Dedifferentiated amniotic fluid mesenchymal stem cell (primary cell): Measurements from ENCODE around the gene SYNRG.

Source experiments
- DNase-seq: peaks from one replicate; pipeline ENCODE4 v3.0.0-alpha.2; 2016; ENCODE audit errors: extremely low spot score

The SYNRG gene

GRCh38 chr17:37605813-37606505 lies 3.3 kb downstream of the SYNRG start:
- DNase-seq, result no peak

DNA sequence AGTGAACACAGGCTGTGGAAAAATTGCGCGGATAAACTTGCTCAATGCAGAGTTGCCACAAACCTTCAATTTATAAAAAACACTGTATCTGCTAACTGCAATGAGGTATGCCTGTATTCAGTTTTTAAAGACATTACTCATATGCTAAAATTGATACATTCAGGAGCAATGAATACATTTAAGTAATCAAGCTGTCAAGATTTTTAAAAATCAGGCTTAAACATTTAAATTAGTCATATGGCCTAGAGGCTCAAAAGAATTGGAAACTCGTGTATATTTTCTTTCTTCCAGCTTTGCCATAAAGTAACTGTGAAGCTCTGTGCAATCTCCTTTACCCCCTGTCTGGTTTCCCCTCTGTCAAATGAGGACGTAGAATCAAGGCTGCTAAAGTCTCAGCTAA lies 4.1 kb downstream of the SYNRG start:
- DNase-seq, result peak; percentile 57

- DNase-seq, result no peak
Measured at GRCh38 chr17:37604556-37604955, 4.7 kb downstream of the SYNRG start.

GRCh38 chr17:37598145-37598544 lies 11.1 kb downstream of the SYNRG start:
- DNase-seq, result no peak

DNA sequence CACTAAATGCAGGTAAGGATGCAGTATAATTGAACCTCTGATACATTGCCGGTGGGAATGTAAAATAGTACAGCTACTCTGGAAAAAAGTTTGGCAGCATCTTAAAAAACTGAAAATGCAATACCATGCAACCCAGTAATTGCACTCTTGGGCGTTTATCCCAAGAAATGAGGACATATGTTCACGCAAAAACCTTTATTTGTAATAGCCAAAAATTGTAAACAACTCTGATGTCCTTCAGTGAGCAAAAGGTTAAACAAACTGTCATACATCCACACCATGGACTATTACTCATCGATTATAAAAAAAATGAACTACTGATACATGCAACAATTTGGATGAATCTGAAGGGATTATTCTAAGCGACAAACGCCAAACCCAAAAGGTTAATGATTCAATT lies 16.9 kb downstream of the SYNRG start:
- no peak for DNase-seq

- DNase-seq, result no peak
Measured at GRCh38 chr17:37585066-37585465, 24.2 kb downstream of the SYNRG start.

DNA sequence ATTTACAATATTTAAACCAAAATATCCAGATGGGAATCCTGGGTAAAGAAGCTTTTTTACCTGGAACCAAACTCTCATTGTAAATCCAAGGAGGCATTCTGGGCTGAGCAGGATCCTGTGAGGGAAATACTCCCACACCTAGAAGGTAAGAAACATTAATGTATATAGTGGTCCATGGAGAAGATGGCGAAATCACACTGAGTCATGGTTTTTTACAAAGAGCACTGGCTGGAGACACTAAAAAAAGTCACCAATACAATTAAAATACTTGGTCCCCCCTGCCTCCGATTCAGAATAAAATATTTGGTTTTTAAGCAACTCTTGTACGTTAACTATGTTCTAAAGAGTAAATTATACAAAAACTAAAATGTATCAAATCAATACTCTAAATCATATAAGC lies 32.9 kb downstream of the SYNRG start:
- no peak for DNase-seq

DNA sequence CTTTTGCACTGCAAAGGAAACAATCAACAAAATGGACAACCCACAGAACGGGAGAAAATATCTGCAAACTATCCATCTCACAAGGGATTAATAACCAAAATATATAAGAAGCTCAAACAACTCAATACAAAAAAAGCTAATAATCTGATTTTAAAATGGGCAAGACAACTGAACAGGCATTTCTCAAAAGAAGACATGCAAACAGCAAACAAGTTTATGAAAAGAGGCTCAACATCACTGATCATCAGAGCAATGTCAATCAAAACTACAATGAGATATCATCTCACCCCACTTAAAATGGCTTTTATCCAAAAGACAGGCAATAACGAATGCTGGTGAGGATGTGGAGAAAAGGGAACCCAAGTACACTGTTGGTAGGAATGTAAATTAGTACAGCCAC lies 34.8 kb downstream of the SYNRG start:
- DNase-seq, result no peak

DNA sequence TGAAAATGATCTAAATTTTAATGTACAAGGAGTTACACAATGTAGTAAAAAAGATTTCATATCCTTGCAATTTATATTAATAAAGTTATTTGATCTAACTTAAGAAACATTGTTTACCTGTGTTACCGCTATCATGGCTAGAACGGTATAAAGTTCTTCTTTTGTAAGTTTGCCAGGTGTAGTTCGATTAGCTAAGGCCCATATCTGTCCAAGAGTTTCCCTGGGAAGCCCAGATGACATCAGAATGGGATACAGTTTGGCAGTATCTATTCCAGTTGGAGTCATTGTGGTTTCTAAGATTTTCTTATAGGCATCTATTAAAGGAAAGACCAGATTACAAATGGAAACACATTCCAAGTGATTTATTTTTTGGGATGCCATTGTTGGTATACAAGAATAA lies 37.5 kb downstream of the SYNRG start:
- no peak for DNase-seq

- no peak for DNase-seq
Measured at GRCh38 chr17:37570527-37571093, 38.6 kb downstream of the SYNRG start.

DNA sequence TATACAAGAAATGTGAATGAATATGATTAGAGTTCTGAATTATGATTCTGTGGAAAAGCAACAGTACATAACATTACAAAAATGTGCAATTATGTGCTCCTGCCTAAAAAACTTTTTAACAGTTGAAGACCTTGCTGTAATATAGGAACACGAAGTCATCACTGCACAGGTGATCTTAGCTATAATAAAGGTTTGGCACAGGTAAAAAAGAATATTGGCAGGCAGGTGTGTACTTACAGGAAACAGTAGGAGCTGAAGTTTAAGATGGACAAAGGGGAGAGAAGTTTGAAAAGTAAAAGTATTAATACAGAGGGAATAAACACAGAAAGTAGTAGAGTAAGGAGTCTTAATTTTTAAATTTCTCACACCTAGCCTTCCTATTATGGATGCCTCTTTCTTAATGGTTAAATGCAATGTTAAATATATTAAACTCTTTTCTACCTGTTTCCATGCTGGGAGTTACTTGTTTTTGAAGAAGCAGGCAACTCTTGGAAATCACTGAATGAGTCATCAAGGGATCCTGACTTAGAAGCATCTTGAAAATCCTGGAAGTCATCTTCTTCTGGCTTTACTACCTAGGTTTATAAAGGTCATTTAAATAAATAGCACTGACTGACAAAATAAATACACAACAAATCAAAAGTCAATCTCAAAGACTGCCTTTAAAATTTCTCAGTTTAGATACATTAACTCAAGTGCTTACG lies 40.7 kb downstream of the SYNRG start:
- DNase-seq, result no peak

DNA sequence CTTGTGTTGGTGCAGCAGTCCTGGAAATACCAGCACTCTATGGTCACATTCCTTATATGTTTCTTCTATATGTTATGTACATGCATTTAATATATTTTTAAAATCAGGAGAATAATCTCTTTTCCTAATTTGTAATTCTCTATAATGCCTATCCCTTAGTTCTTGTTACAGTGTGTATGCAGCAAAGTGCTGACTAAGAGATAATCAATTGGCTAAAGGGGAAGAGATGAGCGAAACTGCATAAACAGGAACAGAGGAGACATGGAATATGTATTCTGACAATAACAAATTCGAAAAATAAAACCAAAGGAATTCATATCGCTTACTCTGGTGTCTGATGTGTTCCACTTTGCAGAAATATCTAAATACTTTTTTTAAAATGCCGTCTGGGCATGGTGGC lies 41.7 kb downstream of the SYNRG start:
- DNase-seq, result no peak

DNA sequence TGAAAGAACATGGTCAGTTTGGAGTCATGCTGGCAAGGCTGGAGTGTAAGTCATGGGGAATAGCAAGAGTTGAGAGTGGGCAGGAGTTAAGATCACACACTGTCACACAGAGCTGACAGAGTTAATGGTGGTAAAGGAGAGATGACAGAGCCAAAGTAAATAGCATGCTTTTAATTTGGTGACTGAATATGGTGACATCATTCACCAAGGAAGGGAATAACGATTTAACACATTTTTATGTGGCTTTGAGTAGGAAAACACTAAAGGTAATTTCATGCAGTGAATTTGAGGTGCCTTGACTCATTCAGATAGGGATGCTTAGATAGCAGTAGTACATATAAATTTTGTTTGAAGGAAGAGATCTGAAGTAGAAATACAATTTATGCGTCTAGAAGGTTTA lies 42.1 kb downstream of the SYNRG start:
- no peak for DNase-seq

GRCh38 chr17:37564252-37564651 lies 45.0 kb downstream of the SYNRG start:
- no peak for DNase-seq

DNA sequence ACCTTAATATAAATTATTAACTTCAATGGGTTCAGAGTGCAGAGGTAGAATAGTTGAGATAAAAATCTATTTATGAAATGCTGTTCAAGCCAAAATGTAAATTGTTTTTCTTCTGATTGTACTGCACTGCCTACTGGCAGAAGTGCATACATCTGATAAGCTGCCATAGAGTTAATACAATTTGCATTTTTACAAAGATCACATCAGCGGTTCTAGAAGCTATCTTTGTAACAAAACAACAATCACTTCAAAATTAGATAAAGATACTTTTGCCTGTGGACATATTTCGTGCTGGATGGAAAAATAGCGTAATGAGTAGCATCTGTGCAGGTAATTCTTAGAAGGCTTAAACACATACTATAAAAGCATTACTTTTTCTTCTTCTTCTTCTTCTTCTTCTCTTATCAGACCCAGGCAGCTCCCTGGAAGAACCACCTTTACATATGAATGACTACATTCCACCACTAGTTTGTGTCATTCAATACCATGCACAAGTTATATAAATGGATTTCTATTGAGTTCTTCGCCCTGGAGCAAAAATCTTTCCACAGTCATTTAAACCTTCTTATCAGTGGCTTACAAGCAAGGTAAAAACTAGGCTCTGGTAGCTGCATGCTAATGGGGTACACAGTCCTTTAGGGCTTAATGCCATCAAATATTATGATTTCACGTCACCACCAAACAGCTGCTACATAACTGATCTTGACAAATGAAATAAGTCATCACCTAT lies 47.0 kb downstream of the SYNRG start:
- DNase-seq, result no peak

GRCh38 chr17:37558299-37558698 lies 50.9 kb downstream of the SYNRG start:
- DNase-seq, result no peak

GRCh38 chr17:37557482-37557881 lies 51.7 kb downstream of the SYNRG start:
- DNase-seq, result no peak

GRCh38 chr17:37555386-37555785 lies 53.8 kb downstream of the SYNRG start:
- DNase-seq, result no peak

- DNase-seq, result no peak
Measured at GRCh38 chr17:37553401-37553966, 55.7 kb downstream of the SYNRG start.

DNA sequence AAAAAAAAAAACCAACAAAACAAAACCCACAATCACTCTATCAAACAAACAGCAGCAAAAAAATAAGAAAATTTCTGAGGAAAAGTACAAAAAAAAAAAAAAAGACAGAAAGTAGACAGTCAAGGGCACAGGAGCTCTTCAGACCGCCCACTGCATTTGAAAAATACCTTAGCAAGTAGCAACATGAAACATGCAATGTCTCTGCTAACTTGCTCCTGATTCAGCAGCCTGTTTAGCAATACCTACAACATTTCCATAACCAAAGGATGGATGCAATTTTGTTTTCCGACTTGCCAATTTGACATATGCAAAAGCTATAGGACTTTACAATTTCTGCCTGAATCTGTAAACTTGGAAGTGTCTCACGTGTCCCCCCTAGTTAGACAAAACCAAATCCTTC lies 57.4 kb downstream of the SYNRG start:
- DNase-seq, result no peak

DNA sequence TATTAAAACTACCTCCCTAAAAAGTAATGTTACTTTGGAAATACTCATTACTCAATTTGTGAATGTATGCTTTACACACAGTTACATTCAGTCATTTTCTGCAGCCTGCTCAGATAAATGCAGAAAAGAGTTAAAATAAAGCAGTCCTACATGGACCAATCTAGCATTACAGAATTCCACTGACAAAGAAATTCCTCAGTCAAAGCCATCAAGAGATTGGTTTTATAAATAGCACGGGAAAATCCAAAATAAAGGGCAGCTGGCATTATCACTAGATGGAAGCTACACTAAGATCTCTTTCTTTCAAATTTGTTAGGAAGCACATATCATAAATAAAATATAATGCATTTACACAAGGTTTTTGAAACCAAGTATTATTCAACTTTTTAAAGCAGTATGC lies 61.2 kb downstream of the SYNRG start:
- no peak for DNase-seq

- DNase-seq, result no peak
Measured at GRCh38 chr17:37546302-37546701, 62.9 kb downstream of the SYNRG start.
